Measurements from ENCODE around the gene DOK4. TPM values are rescaled to one million over a fixed set of nuclear protein-coding genes. Genes with fewer than 3 reads are reported as not detected.
A peak's percentile ranks its signal among the peaks of the same experiment; 100 is the strongest.

DOK4 gene
- total and polyA plus RNA-seq, 2 experiments from 2014 or later, result 1,563 to 2,409 TPM

GRCh38 chr16:57430955-57431354 is 55.3 kb downstream of the DOK4 start:
- Histone ChIP-seq H3K27me3 (no peaks in the 10 kb centered on the region), H3K27ac (no peak overlapping the region), H3K9me3 (ENCODE audit: low read depth) (no peaks in the 10 kb centered on the region), H3K4me1 (ENCODE audit: low read depth) (no peaks in the 10 kb centered on the region), H3K4me3 (no peak overlapping the region), H3K36me3 (peaks cover 71% of the 10 kb centered on the region)
- no peak for DNase-seq (ENCODE audit: low read depth in 1 of 2, low spot score in 1 of 2)
- no peak for TF ChIP-seq CTCF (IDR thresholded peaks at IDR 0.05; ENCODE audit: low read depth, low read length)

- Histone ChIP-seq H3K27ac (no peak overlapping the region), H3K36me3 (peaks cover 44% of the 10 kb centered on the region), H3K4me1 (ENCODE audit: low read depth) (no peaks in the 10 kb centered on the region), H3K4me3 (no peak overlapping the region), H3K27me3 (no peaks in the 10 kb centered on the region), H3K9me3 (ENCODE audit: low read depth) (no peaks in the 10 kb centered on the region)
- DNase-seq (ENCODE audit: low read depth in 1 of 2, low spot score in 1 of 2), result no peak
- TF ChIP-seq CTCF (IDR thresholded peaks at IDR 0.05; ENCODE audit: low read depth, low read length), result no peak
Measured at GRCh38 chr16:57427824-57428223, 58.5 kb downstream of the DOK4 start.

GRCh38 chr16:57427307-57427706 is 59.0 kb downstream of the DOK4 start:
- no peak overlapping the region for H3K27ac ChIP-seq
- no peaks in the 10 kb centered on the region for H3K9me3 ChIP-seq (ENCODE audit: low read depth)
- no peak overlapping the region for H3K4me3 ChIP-seq
- H3K36me3 ChIP-seq, result peaks cover 38% of the 10 kb centered on the region
- DNase-seq (ENCODE audit: low read depth in 1 of 2, low spot score in 1 of 2), result no peak
- no peaks in the 10 kb centered on the region for H3K27me3 ChIP-seq
- H3K4me1 ChIP-seq (ENCODE audit: low read depth), result no peaks in the 10 kb centered on the region
- no peak for TF ChIP-seq CTCF (IDR thresholded peaks at IDR 0.05; ENCODE audit: low read depth, low read length)

GRCh38 chr16:57426356-57426755 is 59.9 kb downstream of the DOK4 start:
- Histone ChIP-seq H3K9me3 (ENCODE audit: low read depth) (no peaks in the 10 kb centered on the region), H3K27me3 (no peaks in the 10 kb centered on the region), H3K27ac (no peak overlapping the region), H3K36me3 (peaks cover 29% of the 10 kb centered on the region), H3K4me3 (no peak overlapping the region), H3K4me1 (ENCODE audit: low read depth) (no peaks in the 10 kb centered on the region)
- no peak for DNase-seq (ENCODE audit: low read depth in 1 of 2, low spot score in 1 of 2)
- no peak for TF ChIP-seq CTCF (IDR thresholded peaks at IDR 0.05; ENCODE audit: low read depth, low read length)

- Histone ChIP-seq H3K36me3 (peaks cover 13% of the 10 kb centered on the region), H3K4me3 (no peak overlapping the region), H3K27me3 (no peaks in the 10 kb centered on the region), H3K4me1 (ENCODE audit: low read depth) (no peaks in the 10 kb centered on the region), H3K27ac (peak overlapping the region; percentile 7), H3K9me3 (ENCODE audit: low read depth) (no peaks in the 10 kb centered on the region)
- DNase-seq (ENCODE audit: low read depth in 1 of 2, low spot score in 1 of 2), result no peak
- TF ChIP-seq CTCF (IDR thresholded peaks at IDR 0.05; ENCODE audit: low read depth, low read length), result no peak
Measured at GRCh38 chr16:57424583-57424982, 61.7 kb downstream of the DOK4 start.

- H3K4me3 ChIP-seq, result no peak overlapping the region
- H3K9me3 ChIP-seq (ENCODE audit: low read depth), result no peaks in the 10 kb centered on the region
- DNase-seq (ENCODE audit: low read depth in 1 of 2, low spot score in 1 of 2), result no peak
- no peaks in the 10 kb centered on the region for H3K4me1 ChIP-seq (ENCODE audit: low read depth)
- no peaks in the 10 kb centered on the region for H3K27me3 ChIP-seq
- no peak overlapping the region for H3K27ac ChIP-seq
- H3K36me3 ChIP-seq, result peaks cover 4% of the 10 kb centered on the region
- TF ChIP-seq CTCF (IDR thresholded peaks at IDR 0.05; ENCODE audit: low read depth, low read length), result no peak
Measured at GRCh38 chr16:57423152-57423551, 63.1 kb downstream of the DOK4 start.
